ENCODE results near the gene ZFP1. TPM values are rescaled to one million over a fixed set of nuclear protein-coding genes. Genes with fewer than 3 reads are reported as not detected.

Gene ZFP1
- total and polyA plus RNA-seq, 2 experiments from 2014 or later: 4.8 to 12.5 TPM

DNA sequence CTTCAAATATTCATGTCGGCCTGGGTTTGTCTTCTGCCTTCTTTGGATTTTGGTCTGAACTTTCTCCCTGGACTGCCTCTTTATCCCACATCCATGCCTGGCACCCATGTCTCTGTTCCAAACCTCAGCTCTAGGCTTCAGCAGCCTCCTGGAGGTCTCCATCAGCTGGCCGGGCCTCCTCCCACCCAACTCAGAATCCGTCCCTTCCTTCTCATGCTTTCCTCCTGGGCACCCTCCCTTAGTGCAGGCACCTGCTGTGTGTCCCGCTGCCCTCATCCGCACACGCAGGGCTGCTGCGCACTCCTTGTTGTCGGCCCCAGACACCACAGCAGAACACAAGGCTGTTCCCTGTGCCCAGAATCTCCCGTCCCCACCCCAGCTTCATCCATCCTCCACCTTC, 45.7 kb upstream of the ZFP1 start:
- Histone ChIP-seq H3K27me3 (ENCODE audit: insufficient read depth) (no peaks in the 10 kb centered on the region), H3K27ac (ENCODE audit: low read depth) (no peak overlapping the region), H3K9me2 (ENCODE audit: insufficient read depth) (no peaks in the 10 kb centered on the region), H3K79me2 (replicated peaks; ENCODE audit: insufficient read depth) (peaks cover 12% of the 10 kb centered on the region), H3K36me3 (ENCODE audit: insufficient read depth) (no peaks in the 10 kb centered on the region), H2AFZ (no peak overlapping the region), H3F3A (replicated peaks; ENCODE audit: low read depth) (0 out of 2 replicates have a peak, but pooled peaks cover 2% of the 10 kb centered on the region), H3K4me2 (no peak overlapping the region), H3K4me1 (ENCODE audit: insufficient read depth) (peaks cover 26% of the 10 kb centered on the region), H3K4me3 (no peak overlapping the region), H4K20me1 (replicated peaks; ENCODE audit: insufficient read depth) (peaks cover 8% of the 10 kb centered on the region; the same call in 1 of the 2 replicates)
- no peak for ATAC-seq
- Mint-ChIP-seq H3K27me3 (ENCODE audit: insufficient read depth, low read depth, poor library complexity) (peaks cover 20% of the 10 kb centered on the region), H3K27ac (no peak overlapping the region), H3K36me3 (ENCODE audit: low read depth) (peaks cover 15% of the 10 kb centered on the region), H3K9me3 (no peaks in the 10 kb centered on the region), H3K4me1 (peaks cover 42% of the 10 kb centered on the region), H3K4me3 (no peak overlapping the region)
- no peak for DNase-seq (ENCODE audit: low spot score)
- TF ChIP-seq JUNB (IDR thresholded peaks at IDR 0.05; ENCODE audit: unreplicated experiment): no peak
- TF ChIP-seq, protein P1, sequence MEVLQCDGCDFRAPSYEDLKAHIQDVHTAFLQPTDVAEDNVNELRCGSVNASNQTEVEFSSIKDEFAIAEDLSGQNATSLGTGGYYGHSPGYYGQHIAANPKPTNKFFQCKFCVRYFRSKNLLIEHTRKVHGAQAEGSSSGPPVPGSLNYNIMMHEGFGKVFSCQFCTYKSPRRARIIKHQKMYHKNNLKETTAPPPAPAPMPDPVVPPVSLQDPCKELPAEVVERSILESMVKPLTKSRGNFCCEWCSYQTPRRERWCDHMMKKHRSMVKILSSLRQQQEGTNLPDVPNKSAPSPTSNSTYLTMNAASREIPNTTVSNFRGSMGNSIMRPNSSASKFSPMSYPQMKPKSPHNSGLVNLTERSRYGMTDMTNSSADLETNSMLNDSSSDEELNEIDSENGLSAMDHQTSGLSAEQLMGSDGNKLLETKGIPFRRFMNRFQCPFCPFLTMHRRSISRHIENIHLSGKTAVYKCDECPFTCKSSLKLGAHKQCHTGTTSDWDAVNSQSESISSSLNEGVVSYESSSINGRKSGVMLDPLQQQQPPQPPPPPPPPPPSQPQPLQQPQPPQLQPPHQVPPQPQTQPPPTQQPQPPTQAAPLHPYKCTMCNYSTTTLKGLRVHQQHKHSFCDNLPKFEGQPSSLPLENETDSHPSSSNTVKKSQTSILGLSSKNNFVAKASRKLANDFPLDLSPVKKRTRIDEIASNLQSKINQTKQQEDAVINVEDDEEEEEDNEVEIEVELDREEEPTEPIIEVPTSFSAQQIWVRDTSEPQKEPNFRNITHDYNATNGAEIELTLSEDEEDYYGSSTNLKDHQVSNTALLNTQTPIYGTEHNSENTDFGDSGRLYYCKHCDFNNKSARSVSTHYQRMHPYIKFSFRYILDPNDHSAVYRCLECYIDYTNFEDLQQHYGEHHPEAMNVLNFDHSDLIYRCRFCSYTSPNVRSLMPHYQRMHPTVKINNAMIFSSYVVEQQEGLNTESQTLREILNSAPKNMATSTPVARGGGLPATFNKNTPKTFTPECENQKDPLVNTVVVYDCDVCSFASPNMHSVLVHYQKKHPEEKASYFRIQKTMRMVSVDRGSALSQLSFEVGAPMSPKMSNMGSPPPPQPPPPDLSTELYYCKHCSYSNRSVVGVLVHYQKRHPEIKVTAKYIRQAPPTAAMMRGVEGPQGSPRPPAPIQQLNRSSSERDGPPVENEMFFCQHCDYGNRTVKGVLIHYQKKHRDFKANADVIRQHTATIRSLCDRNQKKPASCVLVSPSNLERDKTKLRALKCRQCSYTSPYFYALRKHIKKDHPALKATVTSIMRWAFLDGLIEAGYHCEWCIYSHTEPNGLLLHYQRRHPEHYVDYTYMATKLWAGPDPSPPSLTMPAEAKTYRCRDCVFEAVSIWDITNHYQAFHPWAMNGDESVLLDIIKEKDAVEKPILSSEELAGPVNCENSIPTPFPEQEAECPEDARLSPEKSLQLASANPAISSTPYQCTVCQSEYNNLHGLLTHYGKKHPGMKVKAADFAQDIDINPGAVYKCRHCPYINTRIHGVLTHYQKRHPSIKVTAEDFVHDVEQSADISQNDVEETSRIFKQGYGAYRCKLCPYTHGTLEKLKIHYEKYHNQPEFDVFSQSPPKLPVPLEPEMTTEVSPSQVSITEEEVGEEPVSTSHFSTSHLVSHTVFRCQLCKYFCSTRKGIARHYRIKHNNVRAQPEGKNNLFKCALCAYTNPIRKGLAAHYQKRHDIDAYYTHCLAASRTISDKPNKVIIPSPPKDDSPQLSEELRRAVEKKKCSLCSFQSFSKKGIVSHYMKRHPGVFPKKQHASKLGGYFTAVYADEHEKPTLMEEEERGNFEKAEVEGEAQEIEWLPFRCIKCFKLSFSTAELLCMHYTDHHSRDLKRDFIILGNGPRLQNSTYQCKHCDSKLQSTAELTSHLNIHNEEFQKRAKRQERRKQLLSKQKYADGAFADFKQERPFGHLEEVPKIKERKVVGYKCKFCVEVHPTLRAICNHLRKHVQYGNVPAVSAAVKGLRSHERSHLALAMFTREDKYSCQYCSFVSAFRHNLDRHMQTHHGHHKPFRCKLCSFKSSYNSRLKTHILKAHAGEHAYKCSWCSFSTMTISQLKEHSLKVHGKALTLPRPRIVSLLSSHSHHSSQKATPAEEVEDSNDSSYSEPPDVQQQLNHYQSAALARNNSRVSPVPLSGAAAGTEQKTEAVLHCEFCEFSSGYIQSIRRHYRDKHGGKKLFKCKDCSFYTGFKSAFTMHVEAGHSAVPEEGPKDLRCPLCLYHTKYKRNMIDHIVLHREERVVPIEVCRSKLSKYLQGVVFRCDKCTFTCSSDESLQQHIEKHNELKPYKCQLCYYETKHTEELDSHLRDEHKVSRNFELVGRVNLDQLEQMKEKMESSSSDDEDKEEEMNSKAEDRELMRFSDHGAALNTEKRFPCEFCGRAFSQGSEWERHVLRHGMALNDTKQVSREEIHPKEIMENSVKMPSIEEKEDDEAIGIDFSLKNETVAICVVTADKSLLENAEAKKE (CRISPR knock-in tag; IDR thresholded peaks at IDR 0.05): no peak

DNA sequence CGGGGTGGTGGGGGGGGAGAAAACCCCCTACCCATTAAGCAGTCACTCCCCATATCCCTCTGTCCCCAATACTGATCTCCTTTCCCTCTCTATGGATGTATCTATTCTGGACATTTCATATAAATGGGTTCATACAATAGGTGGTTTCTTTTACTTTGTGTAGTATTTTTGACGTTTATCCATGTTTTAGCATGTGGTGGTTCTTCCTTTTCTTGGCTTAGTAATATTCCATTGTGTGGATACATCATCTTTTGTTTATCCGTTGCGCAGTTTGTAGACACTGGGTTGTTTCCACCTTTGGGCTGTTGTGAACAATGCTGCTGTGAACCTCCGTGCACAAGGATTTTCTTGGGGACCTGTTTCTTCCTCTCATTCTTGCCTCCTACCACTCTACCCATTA, 44.3 kb upstream of the ZFP1 start:
- no peak for DNase-seq (ENCODE audit: low spot score)
- Histone ChIP-seq H3F3A (replicated peaks; ENCODE audit: low read depth) (0 out of 2 replicates have a peak, but pooled peaks cover 2% of the 10 kb centered on the region), H3K4me2 (no peak overlapping the region), H3K27me3 (ENCODE audit: insufficient read depth) (no peaks in the 10 kb centered on the region), H3K79me2 (replicated peaks; ENCODE audit: insufficient read depth) (peaks cover 4% of the 10 kb centered on the region; the same call in 1 of the 2 replicates), H3K27ac (ENCODE audit: low read depth) (no peak overlapping the region), H3K4me1 (ENCODE audit: insufficient read depth) (peaks cover 18% of the 10 kb centered on the region), H3K9me2 (ENCODE audit: insufficient read depth) (no peaks in the 10 kb centered on the region), H3K36me3 (ENCODE audit: insufficient read depth) (no peaks in the 10 kb centered on the region), H2AFZ (no peak overlapping the region), H4K20me1 (replicated peaks; ENCODE audit: insufficient read depth) (peaks cover 5% of the 10 kb centered on the region; the same call in 1 of the 2 replicates), H3K4me3 (no peak overlapping the region)
- no peak for ATAC-seq
- Mint-ChIP-seq H3K27me3 (ENCODE audit: insufficient read depth, low read depth, poor library complexity) (peaks cover 20% of the 10 kb centered on the region), H3K36me3 (ENCODE audit: low read depth) (peaks cover 15% of the 10 kb centered on the region), H3K9me3 (no peaks in the 10 kb centered on the region), H3K4me1 (peaks cover 36% of the 10 kb centered on the region), H3K27ac (no peak overlapping the region), H3K4me3 (no peak overlapping the region)
- TF ChIP-seq JUNB (IDR thresholded peaks at IDR 0.05; ENCODE audit: unreplicated experiment) (no peak), EZH2phosphoT487 (IDR thresholded peaks at IDR 0.05; ENCODE audit: unreplicated experiment) (no peak), EZH2 (IDR thresholded peaks at IDR 0.05; ENCODE audit: low read depth, unreplicated experiment) (no peak), ZNF331 (CRISPR knock-in tag; IDR thresholded peaks at IDR 0.05; ENCODE audit: low read depth) (no peak), NANOG (IDR thresholded peaks at IDR 0.05; ENCODE audit: borderline replicate concordance) (no peak)
- TF ChIP-seq, protein P2, sequence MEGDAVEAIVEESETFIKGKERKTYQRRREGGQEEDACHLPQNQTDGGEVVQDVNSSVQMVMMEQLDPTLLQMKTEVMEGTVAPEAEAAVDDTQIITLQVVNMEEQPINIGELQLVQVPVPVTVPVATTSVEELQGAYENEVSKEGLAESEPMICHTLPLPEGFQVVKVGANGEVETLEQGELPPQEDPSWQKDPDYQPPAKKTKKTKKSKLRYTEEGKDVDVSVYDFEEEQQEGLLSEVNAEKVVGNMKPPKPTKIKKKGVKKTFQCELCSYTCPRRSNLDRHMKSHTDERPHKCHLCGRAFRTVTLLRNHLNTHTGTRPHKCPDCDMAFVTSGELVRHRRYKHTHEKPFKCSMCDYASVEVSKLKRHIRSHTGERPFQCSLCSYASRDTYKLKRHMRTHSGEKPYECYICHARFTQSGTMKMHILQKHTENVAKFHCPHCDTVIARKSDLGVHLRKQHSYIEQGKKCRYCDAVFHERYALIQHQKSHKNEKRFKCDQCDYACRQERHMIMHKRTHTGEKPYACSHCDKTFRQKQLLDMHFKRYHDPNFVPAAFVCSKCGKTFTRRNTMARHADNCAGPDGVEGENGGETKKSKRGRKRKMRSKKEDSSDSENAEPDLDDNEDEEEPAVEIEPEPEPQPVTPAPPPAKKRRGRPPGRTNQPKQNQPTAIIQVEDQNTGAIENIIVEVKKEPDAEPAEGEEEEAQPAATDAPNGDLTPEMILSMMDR (conservative IDR thresholded peaks at IDR 0.05; ENCODE audit: low read depth in 2 of 2): no peak
- TF ChIP-seq, protein P3, sequence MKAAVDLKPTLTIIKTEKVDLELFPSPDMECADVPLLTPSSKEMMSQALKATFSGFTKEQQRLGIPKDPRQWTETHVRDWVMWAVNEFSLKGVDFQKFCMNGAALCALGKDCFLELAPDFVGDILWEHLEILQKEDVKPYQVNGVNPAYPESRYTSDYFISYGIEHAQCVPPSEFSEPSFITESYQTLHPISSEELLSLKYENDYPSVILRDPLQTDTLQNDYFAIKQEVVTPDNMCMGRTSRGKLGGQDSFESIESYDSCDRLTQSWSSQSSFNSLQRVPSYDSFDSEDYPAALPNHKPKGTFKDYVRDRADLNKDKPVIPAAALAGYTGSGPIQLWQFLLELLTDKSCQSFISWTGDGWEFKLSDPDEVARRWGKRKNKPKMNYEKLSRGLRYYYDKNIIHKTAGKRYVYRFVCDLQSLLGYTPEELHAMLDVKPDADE (IDR thresholded peaks at IDR 0.05): no peak
- TF ChIP-seq, protein P4, sequence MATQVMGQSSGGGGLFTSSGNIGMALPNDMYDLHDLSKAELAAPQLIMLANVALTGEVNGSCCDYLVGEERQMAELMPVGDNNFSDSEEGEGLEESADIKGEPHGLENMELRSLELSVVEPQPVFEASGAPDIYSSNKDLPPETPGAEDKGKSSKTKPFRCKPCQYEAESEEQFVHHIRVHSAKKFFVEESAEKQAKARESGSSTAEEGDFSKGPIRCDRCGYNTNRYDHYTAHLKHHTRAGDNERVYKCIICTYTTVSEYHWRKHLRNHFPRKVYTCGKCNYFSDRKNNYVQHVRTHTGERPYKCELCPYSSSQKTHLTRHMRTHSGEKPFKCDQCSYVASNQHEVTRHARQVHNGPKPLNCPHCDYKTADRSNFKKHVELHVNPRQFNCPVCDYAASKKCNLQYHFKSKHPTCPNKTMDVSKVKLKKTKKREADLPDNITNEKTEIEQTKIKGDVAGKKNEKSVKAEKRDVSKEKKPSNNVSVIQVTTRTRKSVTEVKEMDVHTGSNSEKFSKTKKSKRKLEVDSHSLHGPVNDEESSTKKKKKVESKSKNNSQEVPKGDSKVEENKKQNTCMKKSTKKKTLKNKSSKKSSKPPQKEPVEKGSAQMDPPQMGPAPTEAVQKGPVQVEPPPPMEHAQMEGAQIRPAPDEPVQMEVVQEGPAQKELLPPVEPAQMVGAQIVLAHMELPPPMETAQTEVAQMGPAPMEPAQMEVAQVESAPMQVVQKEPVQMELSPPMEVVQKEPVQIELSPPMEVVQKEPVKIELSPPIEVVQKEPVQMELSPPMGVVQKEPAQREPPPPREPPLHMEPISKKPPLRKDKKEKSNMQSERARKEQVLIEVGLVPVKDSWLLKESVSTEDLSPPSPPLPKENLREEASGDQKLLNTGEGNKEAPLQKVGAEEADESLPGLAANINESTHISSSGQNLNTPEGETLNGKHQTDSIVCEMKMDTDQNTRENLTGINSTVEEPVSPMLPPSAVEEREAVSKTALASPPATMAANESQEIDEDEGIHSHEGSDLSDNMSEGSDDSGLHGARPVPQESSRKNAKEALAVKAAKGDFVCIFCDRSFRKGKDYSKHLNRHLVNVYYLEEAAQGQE (IDR thresholded peaks at IDR 0.05; ENCODE audit: unreplicated experiment): no peak
